Measurements from ENCODE around the gene NEDD1.

NEDD1 gene

DNA sequence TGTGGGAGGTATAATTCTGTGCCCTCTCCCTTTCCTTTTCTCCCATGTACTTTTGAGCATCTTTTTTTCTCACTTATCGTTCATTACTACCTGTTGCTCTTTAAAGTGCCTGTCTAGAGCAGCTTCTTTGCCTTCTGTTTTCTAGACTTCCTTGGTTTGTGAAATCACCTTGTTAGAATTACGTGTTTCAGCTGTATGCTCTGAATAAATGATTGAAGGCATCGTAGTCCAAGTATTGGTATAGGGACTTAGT lies 1.3 kb downstream of the NEDD1 start:
- Histone ChIP-seq H3K4me3 (ENCODE audit: low read length) (peak overlapping the region; percentile 81), H3K4me1 (ENCODE audit: control insufficient read depth, insufficient read depth, low read length) (peaks cover 8% of the 10 kb centered on the region), H3K36me3 (ENCODE audit: control insufficient read depth, insufficient read depth, low read length) (no peaks in the 10 kb centered on the region), H3K27me3 (ENCODE audit: control insufficient read depth, insufficient read depth, low read length) (no peaks in the 10 kb centered on the region), H3K9ac (ENCODE audit: low read length) (no peak overlapping the region), H3K27ac (ENCODE audit: low read depth, low read length) (no peak overlapping the region)

DNA sequence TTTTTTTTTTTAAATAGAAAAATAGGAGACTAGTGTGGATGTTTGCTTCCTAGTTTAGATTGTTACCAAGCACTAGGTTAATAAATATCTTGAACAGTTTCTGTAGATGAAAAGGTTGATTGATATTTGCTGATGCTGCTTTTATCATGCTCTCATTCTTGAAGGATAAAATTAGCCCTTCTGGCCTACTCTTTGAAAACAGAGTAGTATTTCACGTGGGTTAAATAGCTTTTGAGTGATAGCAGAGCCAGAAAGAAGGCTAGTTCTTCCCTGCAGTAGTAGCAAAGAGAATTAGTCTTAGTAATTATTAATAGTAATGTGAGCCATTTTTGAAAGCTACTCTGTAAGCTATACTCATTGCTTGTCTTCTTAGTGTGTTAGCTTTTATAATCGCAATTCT lies 5.2 kb downstream of the NEDD1 start:
- Histone ChIP-seq H3K36me3 (ENCODE audit: control insufficient read depth, insufficient read depth, low read length) (no peaks in the 10 kb centered on the region), H3K4me1 (ENCODE audit: control insufficient read depth, insufficient read depth, low read length) (peaks cover 8% of the 10 kb centered on the region), H3K27ac (ENCODE audit: low read depth, low read length) (no peak overlapping the region), H3K4me3 (ENCODE audit: low read length) (no peak overlapping the region), H3K27me3 (ENCODE audit: control insufficient read depth, insufficient read depth, low read length) (no peaks in the 10 kb centered on the region), H3K9ac (ENCODE audit: low read length) (no peak overlapping the region)

DNA sequence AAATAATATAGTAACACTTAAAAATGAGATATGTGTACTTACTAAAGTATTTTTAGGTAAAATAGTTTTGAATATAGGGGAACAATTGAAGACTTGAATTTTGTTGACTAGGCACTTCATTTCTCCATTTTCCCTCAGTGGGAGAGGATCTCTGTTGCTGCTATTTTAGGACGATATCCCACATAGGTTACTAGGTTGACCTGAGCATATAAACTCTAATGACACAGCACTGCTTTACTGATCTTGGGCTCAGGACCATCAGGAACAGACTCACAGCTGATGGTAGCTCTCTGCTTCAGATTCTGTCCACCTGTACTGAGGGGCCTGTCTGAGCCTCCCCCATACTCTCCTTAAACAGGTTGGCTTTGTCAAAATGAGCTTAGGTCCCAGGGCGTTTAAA lies 5.9 kb downstream of the NEDD1 start:
- no peak overlapping the region for H3K9ac ChIP-seq (ENCODE audit: low read length)
- no peak overlapping the region for H3K4me3 ChIP-seq (ENCODE audit: low read length)
- no peaks in the 10 kb centered on the region for H3K27me3 ChIP-seq (ENCODE audit: control insufficient read depth, insufficient read depth, low read length)

DNA sequence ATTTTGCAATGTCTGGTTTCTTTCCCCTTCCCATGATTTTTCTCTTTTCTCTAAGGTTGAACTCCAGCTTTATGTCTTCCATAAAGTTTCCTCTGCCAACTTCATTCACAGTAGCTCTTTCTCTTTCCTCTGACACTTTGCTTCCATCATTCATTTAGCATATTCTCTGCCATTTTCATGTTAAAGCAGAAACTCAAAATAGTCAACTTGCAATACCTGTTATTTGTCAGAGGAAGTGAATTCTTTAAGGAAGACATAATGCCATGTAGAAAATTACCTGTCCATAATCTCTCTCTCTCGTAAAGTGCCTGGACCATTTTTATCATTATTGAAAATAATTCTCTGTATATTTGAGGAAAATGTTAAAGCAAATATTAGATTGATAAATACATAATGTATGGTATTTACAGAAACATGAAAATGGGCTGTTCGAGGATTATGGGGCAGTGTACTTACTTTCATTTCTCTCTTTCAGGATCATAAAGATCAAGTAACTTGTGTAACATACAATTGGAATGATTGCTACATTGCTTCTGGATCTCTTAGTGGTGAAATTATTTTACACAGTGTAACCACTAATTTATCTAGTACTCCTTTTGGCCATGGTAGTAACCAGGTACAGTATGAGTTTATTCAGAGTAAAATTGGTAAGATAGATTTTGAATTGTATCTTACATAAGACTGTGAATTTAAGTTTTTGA lies 12.6 kb downstream of the NEDD1 start:
- Histone ChIP-seq H3K9ac (ENCODE audit: low read length) (no peak overlapping the region), H3K36me3 (ENCODE audit: control insufficient read depth, insufficient read depth, low read length) (no peaks in the 10 kb centered on the region), H3K4me1 (ENCODE audit: control insufficient read depth, insufficient read depth, low read length) (no peaks in the 10 kb centered on the region)

More for the DNA sequence above, 5.9 kb downstream of the NEDD1 start:
- Histone ChIP-seq H3K4me1 (ENCODE audit: control insufficient read depth, insufficient read depth, low read length) (peaks cover 7% of the 10 kb centered on the region), H3K27ac (ENCODE audit: low read depth, low read length) (no peak overlapping the region), H3K36me3 (ENCODE audit: control insufficient read depth, insufficient read depth, low read length) (no peaks in the 10 kb centered on the region)

DNA sequence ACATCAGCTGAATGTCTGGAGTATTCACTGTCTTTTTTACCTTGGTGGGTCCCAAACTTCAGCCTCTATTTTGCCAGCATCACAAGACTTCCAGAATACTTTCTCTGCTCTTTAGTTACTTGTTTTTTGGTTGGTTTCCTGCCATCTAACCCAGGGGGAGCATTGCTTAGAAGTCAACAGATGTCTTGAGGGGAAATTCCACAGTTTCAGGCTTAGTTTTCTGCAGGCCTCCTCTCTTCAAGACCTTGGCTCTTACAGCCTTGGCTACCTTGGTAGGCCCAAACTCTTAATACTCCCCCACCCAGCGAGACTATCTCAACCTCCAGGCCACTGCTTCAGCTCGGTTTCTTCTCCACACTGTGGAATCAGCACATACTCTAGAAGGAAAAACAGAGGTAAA lies 41.7 kb downstream of the NEDD1 start:
- Histone ChIP-seq H3K9ac (ENCODE audit: low read length) (no peak overlapping the region), H3K4me3 (ENCODE audit: low read length) (no peak overlapping the region), H3K36me3 (ENCODE audit: control insufficient read depth, insufficient read depth, low read length) (peaks cover 7% of the 10 kb centered on the region), H3K27ac (ENCODE audit: low read depth, low read length) (no peak overlapping the region), H3K4me1 (ENCODE audit: control insufficient read depth, insufficient read depth, low read length) (no peaks in the 10 kb centered on the region), H3K27me3 (ENCODE audit: control insufficient read depth, insufficient read depth, low read length) (no peaks in the 10 kb centered on the region)

More for the DNA sequence above, 12.6 kb downstream of the NEDD1 start:
- Histone ChIP-seq H3K27me3 (ENCODE audit: control insufficient read depth, insufficient read depth, low read length) (no peaks in the 10 kb centered on the region), H3K4me3 (ENCODE audit: low read length) (no peak overlapping the region), H3K27ac (ENCODE audit: low read depth, low read length) (no peak overlapping the region)

DNA sequence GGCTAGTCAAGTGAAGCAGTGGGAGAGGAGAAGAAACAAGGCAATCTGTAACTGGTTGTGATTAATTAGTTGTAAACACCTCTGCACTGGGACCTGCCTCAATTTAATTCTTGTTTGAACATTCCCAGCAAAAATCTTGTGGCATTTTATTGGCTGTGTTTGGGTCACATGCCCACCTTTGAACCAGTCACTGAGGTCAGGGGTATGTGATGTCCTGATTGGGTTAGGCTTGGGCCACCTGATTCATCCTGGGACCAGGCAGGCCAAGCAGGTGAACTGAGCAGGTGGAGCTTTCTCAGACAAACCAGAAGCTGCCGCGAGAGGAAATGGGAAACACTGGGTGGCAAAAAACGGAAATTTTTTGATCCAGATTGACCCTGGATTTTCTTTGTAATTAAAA lies 72.5 kb downstream of the NEDD1 start:
- no peaks in the 10 kb centered on the region for H3K27me3 ChIP-seq (ENCODE audit: control insufficient read depth, insufficient read depth, low read length)
- no peak overlapping the region for H3K9ac ChIP-seq (ENCODE audit: low read length)
- no peaks in the 10 kb centered on the region for H3K4me1 ChIP-seq (ENCODE audit: control insufficient read depth, insufficient read depth, low read length)
- H3K27ac ChIP-seq (ENCODE audit: low read depth, low read length): no peak overlapping the region
- H3K4me3 ChIP-seq (ENCODE audit: low read length): no peak overlapping the region
- no peaks in the 10 kb centered on the region for H3K36me3 ChIP-seq (ENCODE audit: control insufficient read depth, insufficient read depth, low read length)

DNA sequence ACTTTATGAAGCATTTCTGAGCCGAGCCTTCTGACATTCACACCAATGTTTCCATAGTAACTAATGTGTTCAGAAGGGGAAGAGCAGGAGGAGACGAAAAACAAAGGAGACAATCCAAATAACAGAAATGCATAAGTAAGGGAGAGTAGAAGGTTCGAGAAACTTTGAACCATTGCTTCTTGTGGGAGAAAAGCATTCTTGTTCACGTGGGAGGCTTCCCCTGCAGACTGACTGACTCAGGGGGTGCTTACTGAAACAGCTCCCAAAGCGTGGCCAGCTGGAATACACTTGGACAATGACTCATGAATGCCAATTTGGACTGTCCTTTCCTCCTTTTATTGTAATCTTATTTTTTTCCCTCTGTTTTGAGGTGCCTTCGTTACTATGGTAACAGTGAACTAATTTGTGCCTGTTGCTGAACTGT lies 73.9 kb downstream of the NEDD1 start:
- H3K27me3 ChIP-seq (ENCODE audit: control insufficient read depth, insufficient read depth, low read length): no peaks in the 10 kb centered on the region
- no peak overlapping the region for H3K27ac ChIP-seq (ENCODE audit: low read depth, low read length)
- H3K9ac ChIP-seq (ENCODE audit: low read length): no peak overlapping the region

DNA sequence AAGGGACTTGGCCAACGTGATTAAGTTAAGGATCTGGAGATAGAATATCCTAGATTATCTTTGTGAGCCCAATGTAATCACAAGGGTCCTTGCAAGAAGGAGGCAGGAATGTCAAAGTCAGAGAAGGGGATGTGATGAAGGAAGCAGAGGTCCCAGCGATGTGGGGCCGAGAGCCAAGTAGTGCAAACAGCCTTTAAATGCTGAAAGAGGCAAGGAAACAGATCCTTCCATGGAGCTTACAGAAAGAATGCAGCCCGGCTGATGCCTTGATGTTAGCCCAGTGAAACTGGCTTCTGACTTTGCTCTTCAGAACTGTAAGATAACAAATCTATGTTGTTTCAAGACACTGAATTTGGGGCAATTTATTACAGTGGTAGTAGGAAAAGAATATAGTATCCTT lies 74.9 kb downstream of the NEDD1 start:
- Histone ChIP-seq H3K9ac (ENCODE audit: low read length) (no peak overlapping the region), H3K4me1 (ENCODE audit: control insufficient read depth, insufficient read depth, low read length) (no peaks in the 10 kb centered on the region), H3K4me3 (ENCODE audit: low read length) (no peak overlapping the region), H3K27ac (ENCODE audit: low read depth, low read length) (no peak overlapping the region), H3K27me3 (ENCODE audit: control insufficient read depth, insufficient read depth, low read length) (no peaks in the 10 kb centered on the region), H3K36me3 (ENCODE audit: control insufficient read depth, insufficient read depth, low read length) (no peaks in the 10 kb centered on the region)

More for the DNA sequence above, 73.9 kb downstream of the NEDD1 start:
- H3K4me1 ChIP-seq (ENCODE audit: control insufficient read depth, insufficient read depth, low read length): no peaks in the 10 kb centered on the region
- H3K4me3 ChIP-seq (ENCODE audit: low read length): no peak overlapping the region
- no peaks in the 10 kb centered on the region for H3K36me3 ChIP-seq (ENCODE audit: control insufficient read depth, insufficient read depth, low read length)

DNA sequence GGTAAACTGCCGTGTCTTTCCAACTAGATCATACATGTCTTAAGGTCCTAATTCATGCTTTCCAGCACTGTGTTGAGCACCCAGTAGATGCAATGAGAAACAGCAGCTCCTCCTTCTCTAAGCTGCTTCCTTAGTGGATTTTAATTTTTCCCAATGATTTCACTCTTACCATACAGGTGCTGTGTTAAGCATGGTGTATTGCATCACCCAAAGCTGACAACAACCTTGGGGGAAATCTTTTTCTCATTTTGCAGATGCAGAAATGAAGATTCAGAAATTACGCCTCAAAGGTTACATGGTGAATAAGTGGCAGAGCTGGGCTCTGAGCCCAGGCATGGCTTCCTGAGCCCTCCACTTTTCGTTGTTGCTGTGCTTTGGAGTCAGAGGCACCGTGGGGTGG lies 75.6 kb downstream of the NEDD1 start:
- no peaks in the 10 kb centered on the region for H3K27me3 ChIP-seq (ENCODE audit: control insufficient read depth, insufficient read depth, low read length)
- no peak overlapping the region for H3K9ac ChIP-seq (ENCODE audit: low read length)
- no peaks in the 10 kb centered on the region for H3K36me3 ChIP-seq (ENCODE audit: control insufficient read depth, insufficient read depth, low read length)
- no peak overlapping the region for H3K27ac ChIP-seq (ENCODE audit: low read depth, low read length)
- no peak overlapping the region for H3K4me3 ChIP-seq (ENCODE audit: low read length)
- no peaks in the 10 kb centered on the region for H3K4me1 ChIP-seq (ENCODE audit: control insufficient read depth, insufficient read depth, low read length)

DNA sequence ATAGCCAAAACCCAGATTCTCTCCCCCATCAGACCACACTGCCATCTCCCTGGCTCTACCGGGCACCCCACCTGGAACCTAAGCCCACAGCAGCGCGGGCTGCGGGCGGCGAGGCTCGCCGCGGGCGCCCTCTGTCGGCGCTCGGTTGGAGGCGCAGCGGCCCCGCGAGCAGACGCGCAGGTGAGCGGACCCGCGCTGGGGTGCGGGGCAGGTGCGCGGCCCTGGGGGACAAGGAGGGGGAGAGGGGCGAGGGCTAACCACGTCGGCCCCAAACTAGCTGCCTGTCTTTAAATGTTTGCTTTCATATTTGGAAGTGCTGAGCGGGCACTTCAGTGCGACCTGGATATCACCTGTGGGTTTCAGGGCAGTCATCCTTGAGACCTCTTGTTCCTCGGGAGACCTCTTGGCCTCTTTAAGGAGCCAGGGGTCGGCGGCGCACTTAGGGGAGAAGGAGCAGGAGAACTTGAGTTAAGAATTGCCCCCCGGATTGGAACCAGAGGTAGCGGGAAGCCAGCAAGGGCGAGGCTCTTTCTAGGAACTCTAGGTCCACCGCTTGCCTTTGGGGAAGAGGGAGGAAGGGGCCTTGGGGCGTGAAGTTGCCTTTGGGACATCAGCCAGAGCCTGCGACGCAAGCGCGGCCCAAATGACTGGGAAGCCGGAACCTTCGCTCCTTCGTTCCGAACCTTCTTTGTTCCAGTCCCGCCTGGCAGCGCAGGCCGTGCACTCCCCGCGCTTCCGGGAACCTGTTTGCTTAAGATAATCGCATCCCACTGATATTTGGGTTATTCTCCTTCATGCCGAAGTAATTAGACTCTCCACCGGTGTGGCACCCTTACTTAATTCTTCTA lies 78.7 kb downstream of the NEDD1 start:
- Histone ChIP-seq H3K4me1 (ENCODE audit: control insufficient read depth, insufficient read depth, low read length) (no peaks in the 10 kb centered on the region), H3K4me3 (ENCODE audit: low read length) (peak overlapping the region; percentile 65), H3K9ac (ENCODE audit: low read length) (no peak overlapping the region), H3K27me3 (ENCODE audit: control insufficient read depth, insufficient read depth, low read length) (no peaks in the 10 kb centered on the region), H3K36me3 (ENCODE audit: control insufficient read depth, insufficient read depth, low read length) (no peaks in the 10 kb centered on the region), H3K27ac (ENCODE audit: low read depth, low read length) (no peak overlapping the region)

DNA sequence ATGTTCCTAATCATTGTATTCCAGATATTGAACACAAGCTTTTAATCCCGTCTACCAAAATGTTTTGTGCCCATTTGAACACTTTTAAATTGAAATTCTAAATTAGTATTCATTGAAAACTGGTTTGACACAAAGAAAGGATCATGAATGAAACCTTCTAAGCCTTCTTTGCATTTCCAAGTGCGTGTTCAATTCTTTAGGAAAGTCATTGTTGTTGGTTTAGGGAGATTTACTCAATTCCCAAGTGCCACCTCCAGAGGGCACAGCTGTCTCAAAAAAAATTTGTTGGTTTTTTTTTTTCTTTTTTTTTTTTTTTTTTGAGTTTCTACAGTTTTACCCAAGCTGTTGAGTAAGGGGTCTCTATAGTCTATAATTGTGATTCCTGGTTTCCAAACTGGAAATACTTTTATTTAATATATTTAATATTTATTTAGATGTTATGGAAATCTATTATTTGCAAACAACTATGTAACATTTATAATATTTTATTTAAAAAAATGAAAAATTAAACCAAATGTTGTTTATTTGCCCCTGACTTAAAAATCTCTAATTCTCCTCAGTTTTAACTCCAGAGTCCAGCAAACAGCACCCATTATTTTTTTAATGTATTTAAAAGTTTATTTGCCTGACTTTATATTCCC lies 79.9 kb downstream of the NEDD1 start:
- Histone ChIP-seq H3K27ac (ENCODE audit: low read depth, low read length) (no peak overlapping the region), H3K4me3 (ENCODE audit: low read length) (no peak overlapping the region), H3K36me3 (ENCODE audit: control insufficient read depth, insufficient read depth, low read length) (no peaks in the 10 kb centered on the region), H3K9ac (ENCODE audit: low read length) (no peak overlapping the region), H3K27me3 (ENCODE audit: control insufficient read depth, insufficient read depth, low read length) (no peaks in the 10 kb centered on the region), H3K4me1 (ENCODE audit: control insufficient read depth, insufficient read depth, low read length) (no peaks in the 10 kb centered on the region)

DNA sequence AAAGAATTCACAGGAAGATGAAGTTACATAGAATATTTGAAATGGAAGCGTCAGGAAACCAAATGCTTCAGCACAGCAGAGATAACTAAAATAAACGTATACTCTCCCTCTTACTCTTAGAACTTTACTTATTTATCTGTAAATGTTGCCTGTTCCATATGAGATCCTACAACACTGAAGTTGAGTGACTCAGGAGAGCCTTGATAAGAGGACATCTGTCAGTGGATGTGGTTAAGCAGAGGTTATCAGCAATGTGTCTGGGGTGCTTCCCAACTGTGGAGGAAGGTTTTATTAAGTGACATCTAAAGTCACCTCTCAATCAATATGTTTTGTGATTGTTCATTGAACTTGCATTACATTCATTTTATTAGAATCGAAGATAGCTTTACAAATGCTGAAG lies 81.9 kb downstream of the NEDD1 start:
- H3K4me3 ChIP-seq (ENCODE audit: low read length): no peak overlapping the region
- H3K9ac ChIP-seq (ENCODE audit: low read length): no peak overlapping the region
- H3K27me3 ChIP-seq (ENCODE audit: control insufficient read depth, insufficient read depth, low read length): no peaks in the 10 kb centered on the region
- no peaks in the 10 kb centered on the region for H3K36me3 ChIP-seq (ENCODE audit: control insufficient read depth, insufficient read depth, low read length)
- H3K4me1 ChIP-seq (ENCODE audit: control insufficient read depth, insufficient read depth, low read length): no peaks in the 10 kb centered on the region
- no peak overlapping the region for H3K27ac ChIP-seq (ENCODE audit: low read depth, low read length)
